ENCODE data around the gene TNFSF10. TPM values are rescaled to one million over a fixed set of nuclear protein-coding genes. Genes with fewer than 3 reads are reported as not detected.

The TNFSF10 gene
- total RNA-seq, 4 donors from 2014 or later, result 23.3 to 31.4 (median 27.7) TPM

GRCh38 chr3:172562871-172563865 lies 39.9 kb upstream of the TNFSF10 start:
- intact Hi-C loops (cut with DNase I), result no loop called here
- TF ChIP-seq POLR2AphosphoS5 (IDR thresholded peaks at IDR 0.05) (peak; percentile 46 to 66), CTCF (IDR thresholded peaks at IDR 0.05) (no peak), EP300 (IDR thresholded peaks at IDR 0.05) (no peak)
- Histone ChIP-seq H3K27ac (replicated peaks in 1 of 4) (peak overlapping the region; percentile 64 to 81 (median 70)), H3K4me3 (peak overlapping the region in 3 of 4 donors; percentile 8 to 21 (median 17)), H3K36me3 (no peaks in the 10 kb centered on the region), H3K27me3 (no peaks in the 10 kb centered on the region), H3K9me3 (no peaks in the 10 kb centered on the region), H3K4me1 (peaks cover 19 to 57% (median 30%) of the 10 kb centered on the region in 4 donors)
- 19% methylated on average over 8 of the region's 8 CpGs for WGBS
- no peak for DNase-seq (ENCODE audit: extremely low spot score)

DNA sequence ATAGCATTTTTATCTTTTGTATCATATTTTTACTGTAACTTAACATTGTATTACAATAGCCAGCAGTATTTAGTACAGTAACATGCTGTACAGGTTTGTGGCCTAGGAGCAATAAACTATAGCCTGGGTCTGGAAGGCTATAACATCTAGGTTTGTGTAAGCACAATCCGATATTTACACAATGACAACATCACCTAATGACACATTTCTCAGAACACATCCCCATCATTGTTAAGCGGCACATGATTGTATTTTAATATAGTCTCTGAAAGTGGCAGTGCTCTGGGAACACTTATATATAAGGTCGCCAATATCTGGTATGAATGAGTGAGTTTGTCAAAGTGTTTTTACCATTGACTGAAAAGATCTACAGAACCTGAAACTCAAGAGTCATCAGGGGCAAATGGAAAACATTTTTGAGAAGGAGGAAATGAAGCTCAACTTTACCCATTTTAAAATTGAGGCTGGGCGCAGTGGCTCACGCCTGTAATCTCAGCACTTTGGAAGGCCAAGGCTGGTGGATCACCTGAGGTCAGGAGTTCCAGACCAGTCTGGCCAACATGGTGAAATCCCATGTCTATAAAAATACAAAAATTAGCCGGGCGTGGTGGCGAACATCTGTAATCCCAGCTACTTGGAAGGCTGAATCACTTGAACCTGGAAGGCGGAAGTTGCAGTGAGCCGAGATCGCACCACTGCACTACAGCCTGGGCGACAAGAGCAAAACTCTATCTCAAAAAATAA lies 38.8 kb upstream of the TNFSF10 start:
- peak overlapping the region; percentile 64 to 81 (median 70) for H3K27ac ChIP-seq (replicated peaks in 1 of 4)
- peak overlapping the region in 1 of 4 donors; percentile 21 for H3K4me3 ChIP-seq
- no peaks in the 10 kb centered on the region for H3K27me3 ChIP-seq
- H3K36me3 ChIP-seq, result no peaks in the 10 kb centered on the region
- intact Hi-C loops (cut with DNase I), result no loop called here
- peaks cover 26 to 68% (median 34%) of the 10 kb centered on the region in 4 donors for H3K4me1 ChIP-seq
- no peak for DNase-seq (ENCODE audit: extremely low spot score)
- no peak for TF ChIP-seq CTCF (IDR thresholded peaks at IDR 0.05)
- no peak for TF ChIP-seq POLR2AphosphoS5 (IDR thresholded peaks at IDR 0.05)
- no peak for TF ChIP-seq EP300 (IDR thresholded peaks at IDR 0.05)
- TF ChIP-seq POLR2A (IDR thresholded peaks at IDR 0.05; ENCODE audit: low read depth), result no peak
- 91% methylated on average over 12 of the region's 12 CpGs for WGBS
- H3K9me3 ChIP-seq, result no peaks in the 10 kb centered on the region

DNA sequence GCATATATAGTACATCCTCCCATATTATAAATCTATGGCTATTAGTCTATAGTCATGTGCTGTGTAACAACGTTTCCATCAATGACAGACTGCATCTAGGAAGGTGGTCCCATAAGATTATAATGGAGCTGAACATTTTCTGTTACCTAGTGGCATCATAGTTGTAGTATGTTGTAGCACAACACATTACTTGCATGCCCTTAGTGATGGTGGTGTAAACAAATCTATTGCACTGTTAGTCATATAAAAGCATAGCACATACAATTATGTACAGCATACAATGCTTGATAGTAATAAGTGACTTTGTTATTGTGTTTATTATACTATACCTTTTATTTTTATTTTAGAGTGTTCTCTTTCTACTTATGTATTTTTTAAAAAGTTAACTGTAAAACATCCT lies 37.4 kb upstream of the TNFSF10 start:
- intact Hi-C loops (cut with DNase I), result no loop called here
- 82% methylated on average over 1 of the region's 1 CpG for WGBS
- no peak for DNase-seq (ENCODE audit: extremely low spot score)
- no peaks in the 10 kb centered on the region for H3K36me3 ChIP-seq
- H3K4me3 ChIP-seq, result no peak overlapping the region
- H3K27ac ChIP-seq (replicated peaks in 1 of 4), result peak overlapping the region in 2 of 4 donors; percentile 10 to 12
- no peaks in the 10 kb centered on the region for H3K9me3 ChIP-seq
- H3K27me3 ChIP-seq, result no peaks in the 10 kb centered on the region
- peaks cover 28 to 72% (median 39%) of the 10 kb centered on the region in 4 donors for H3K4me1 ChIP-seq
- TF ChIP-seq POLR2A (IDR thresholded peaks at IDR 0.05; ENCODE audit: low read depth), result no peak
- TF ChIP-seq EP300 (IDR thresholded peaks at IDR 0.05), result no peak
- no peak for TF ChIP-seq CTCF (IDR thresholded peaks at IDR 0.05)
- no peak for TF ChIP-seq POLR2AphosphoS5 (IDR thresholded peaks at IDR 0.05)

- no peaks in the 10 kb centered on the region for H3K36me3 ChIP-seq
- TF ChIP-seq EP300 (IDR thresholded peaks at IDR 0.05) (no peak), POLR2AphosphoS5 (IDR thresholded peaks at IDR 0.05) (no peak), POLR2A (IDR thresholded peaks at IDR 0.05; ENCODE audit: low read depth) (no peak), CTCF (IDR thresholded peaks at IDR 0.05) (no peak)
- peak overlapping the region in 2 of 4 donors; percentile 19 to 35 for H3K27ac ChIP-seq (replicated peaks in 1 of 4)
- DNase-seq (ENCODE audit: extremely low spot score), result no peak
- no peaks in the 10 kb centered on the region for H3K27me3 ChIP-seq
- intact Hi-C loops (cut with DNase I), result no loop called here
- no peak overlapping the region for H3K4me3 ChIP-seq
- H3K4me1 ChIP-seq, result peaks cover 28 to 72% (median 40%) of the 10 kb centered on the region in 4 donors
- WGBS, result 92% methylated on average over 4 of the region's 4 CpGs
- no peaks in the 10 kb centered on the region for H3K9me3 ChIP-seq
Measured at GRCh38 chr3:172560026-172560425, 36.8 kb upstream of the TNFSF10 start.

Measured in esophagus muscularis mucosa (tissue), 4 donors.